K562 (cell line): ENCODE results near the gene BCL7C. TPM values are rescaled to one million over a fixed set of nuclear protein-coding genes. Genes with fewer than 3 reads are reported as not detected.

ENCODE experiments used
- ATAC-seq: fragments of 200-7000 bp; cut with Tn5 transposase; 3 replicates; pipeline ENCODE4 v1.9.1; 2020; ENCODE audit warnings: moderate library complexity
- BruUV-seq: library from RNA; stranded (reverse); fragments of 400-500 nt; replicated peaks from 2 replicates; lab custom pipeline; 2021; lab: Mats Ljungman, UMichigan
- CTCF ChIA-PET: fragments of 300-600 bp; formaldehyde crosslinking; extraction: SDS; loops from one replicate; lab custom pipeline; 2021; ENCODE audit warnings: low intra/inter-chr PET ratio; lab: Yijun Ruan, JAX
- POLR2A ChIA-PET: fragments of 300-600, 350-650 bp; sonication (Branson Sonifier 250); formaldehyde crosslinking; extraction: SDS; loops from one replicate; lab custom pipeline; 2021; ENCODE audit warnings: antibody characterized with exemption, inconsistent platforms; lab: Yijun Ruan, JAX
- DNase-seq, 4 experiments: peaks; one replicate each; pipeline versions ENCODE4 v3.0.0 to v3.0.0-alpha.2; 2011 to 2018; ENCODE audit warnings: low spot score in 3 of 4, mixed read lengths in 3 of 4; ENCODE audit errors: extremely low read depth in 1 of 4
- FAIRE-seq: peaks from 2 replicates; lab custom pipeline; 2011; peaks lifted over from hg19 to GRCh38; lab: Jason Lieb, UNC
- H2AFZ ChIP-seq: 2 replicates; pipeline ENCODE4 v1.6.0; 2011; ENCODE audit warnings: low read depth, low read length, control low read depth, inconsistent platforms
- H3K27ac ChIP-seq: fragments of 200-600 bp; 3 replicates; pipeline ENCODE4 v1.8.0; 2011; ENCODE audit warnings: low read depth, mild to moderate bottlenecking, control low read depth, inconsistent platforms, low read length, moderate library complexity, mixed read lengths; ENCODE audit errors: extremely low read depth
- H3K27me3 ChIP-seq, 2 experiments: fragments of 300-600 bp in 1 of 2; 2 replicates in 1 of 2; 3 replicates in 1 of 2; pipeline versions ENCODE4 v1.6.0 to v1.8.0; 2011; ENCODE audit warnings: inconsistent platforms in 2 of 2, low read length in 2 of 2, mild to moderate bottlenecking in 1 of 2, mixed read lengths in 1 of 2, moderate library complexity in 1 of 2; ENCODE audit not compliant: control insufficient read depth in 2 of 2, insufficient read depth in 2 of 2
- H3K36me3 ChIP-seq: fragments of 300-600 bp; 3 replicates; pipeline ENCODE4 v1.8.0; 2011; ENCODE audit warnings: mild to moderate bottlenecking, low read length, inconsistent platforms; ENCODE audit not compliant: control insufficient read depth, insufficient read depth
- H3K4me1 ChIP-seq, 2 experiments: fragments of 200-600 bp in 1 of 2; replicated peaks in 1 of 2; 2 replicates in 1 of 2; 3 replicates in 1 of 2; pipeline versions ENCODE4 v1.5.1 to v1.8.0; 2011; ENCODE audit warnings: inconsistent platforms in 2 of 2, low read length in 2 of 2, mild to moderate bottlenecking in 1 of 2, mixed read lengths in 1 of 2, moderate library complexity in 1 of 2; ENCODE audit not compliant: control insufficient read depth in 2 of 2, insufficient read depth in 2 of 2
- H3K4me2 ChIP-seq: 2 replicates; pipeline ENCODE4 v1.6.1; 2011; ENCODE audit warnings: low read length, control low read depth, inconsistent platforms, mixed read lengths; ENCODE audit not compliant: insufficient read depth
- H3K4me3 ChIP-seq: fragments of 200-600 bp; sonication (generic), shearing (Covaris generic); 2 replicates; pipeline ENCODE4 v1.5.1; 2016; ENCODE audit warnings: control low read depth, inconsistent platforms
- H3K79me2 ChIP-seq: fragments of 200-600 bp; 3 replicates; pipeline ENCODE4 v1.8.0; 2011; ENCODE audit warnings: low read length, inconsistent platforms; ENCODE audit not compliant: control insufficient read depth, insufficient read depth
- H3K9ac ChIP-seq, 2 experiments: 2 replicates each; pipeline versions ENCODE4 v1.6.0 to v1.6.1; 2011; ENCODE audit warnings: low read depth in 2 of 2, low read length in 2 of 2, control low read depth in 1 of 2, inconsistent platforms in 1 of 2, mild to moderate bottlenecking in 1 of 2, mixed read lengths in 1 of 2; ENCODE audit not compliant: insufficient read depth in 1 of 2
- H3K9me1 ChIP-seq: one replicate; pipeline ENCODE4 v1.6.0; 2011; ENCODE audit warnings: inconsistent platforms, mild to moderate bottlenecking, low read length, moderate library complexity; ENCODE audit not compliant: control insufficient read depth, insufficient read depth
- H3K9me3 ChIP-seq: replicated peaks from 2 replicates; pipeline ENCODE4 v1.5.1; 2011; ENCODE audit warnings: low read depth, low read length, inconsistent platforms; ENCODE audit not compliant: control insufficient read depth, insufficient read depth
- H4K20me1 ChIP-seq: replicated peaks from 2 replicates; pipeline ENCODE4 v1.6.1; 2011; ENCODE audit warnings: low read length, inconsistent platforms, mixed read lengths; ENCODE audit not compliant: control insufficient read depth, insufficient read depth
- BDP1 ChIP-seq: IDR thresholded peaks from 3 replicates; pipeline ENCODE4 v1.6.1; 2011; ENCODE audit not compliant: insufficient read length, insufficient read depth
- EGR1 ChIP-seq: fragments of 450-650 bp; conservative IDR thresholded peaks from 2 replicates; pipeline ENCODE4 v1.6.1; 2017; ENCODE audit warnings: mild to moderate bottlenecking
- HNRNPH1 ChIP-seq: fragments of 200-400 bp; formaldehyde crosslinking; optimal IDR thresholded peaks from 2 replicates; pipeline ENCODE3; 2017; ENCODE audit warnings: low read depth, mild to moderate bottlenecking, low read length, moderate library complexity
- IRF2 ChIP-seq: sonication (generic); formaldehyde crosslinking; IDR thresholded peaks from 2 replicates; pipeline ENCODE4 v1.8.1; 2022; ENCODE audit warnings: mild to moderate bottlenecking, missing genetic modification reagents
- PHB2 ChIP-seq: fragments of 450-650 bp; IDR thresholded peaks from 2 replicates; pipeline ENCODE4 v1.6.1; 2017; ENCODE audit warnings: low read depth
- PRMT5 ChIP-seq: sonication (generic); formaldehyde crosslinking; IDR thresholded peaks from 2 replicates; pipeline ENCODE4 v1.5.0; 2020; ENCODE audit warnings: missing genetic modification reagents
- RCOR1 ChIP-seq, 2 experiments: IDR thresholded peaks; 2 replicates each; pipeline ENCODE4 v1.6.1; 2012; ENCODE audit warnings: low read depth in 2 of 2, low read length in 2 of 2, borderline replicate concordance in 1 of 2, improper control_type of control experiment in 1 of 2
- SRSF1 ChIP-seq: fragments of 200-400 bp; formaldehyde crosslinking; IDR thresholded peaks from 2 replicates; pipeline ENCODE4 v1.6.1; 2017; ENCODE audit warnings: mild to moderate bottlenecking, low read depth, low read length, moderate library complexity
- WGBS: fragments of 100-300 bp; shearing (Covaris generic); methylation state at CpG from one replicate; pipeline ENCODE4 v1.1.6; 2016; ENCODE audit warnings: low coverage, mixed read lengths; ENCODE audit not compliant: insufficient coverage; ENCODE audit errors: missing lambda C conversion rate; 5-methylcytosine and 5-hydroxymethylcytosine counted together
- in situ Hi-C: fragments of 300-500 bp; cut with MboI; formaldehyde crosslinking; loops from 4 replicates; pipeline ENCODE4 v1.15.0; 2018; ENCODE audit warnings: inconsistent platforms, mixed read lengths
- intact Hi-C: fragments of 100-400 bp; cut with micrococcal nuclease; formaldehyde crosslinking; loops from 2 replicates; pipeline ENCODE4 v1.14.2; 2022
- polyA plus RNA-seq, 8 experiments: library from polyadenylated mRNA; depleted of rRNA in 4 of 8; stranded (reverse) in 5 of 8; unstranded in 3 of 8; fragments of >200 nt; fragmentation: Nextera tagmentation in 2 of 8; fragmentation: Illumina TruSeq in 1 of 8; extraction: Ambion mirVana in 2 of 8; extraction: Trizol in 1 of 8; gene quantifications; 2 replicates each; pipeline versions ENCODE4 v1.2.1 to v1.2.3, GENCODE V29; 2011 to 2014; ENCODE audit warnings: inconsistent platforms in 1 of 8, missing spikeins in 1 of 8
- total RNA-seq, 7 experiments: library from RNA; depleted of rRNA in 6 of 7; stranded (reverse); fragments of >200 nt in 6 of 7; fragmentation: Illumina TruSeq in 2 of 7; extraction: Trizol in 2 of 7; gene quantifications; 2 replicates each; pipeline versions ENCODE4 v1.2.1 to v1.2.3, GENCODE V29; 2011 to 2021; ENCODE audit warnings: low replicate concordance in 1 of 7
- TF ChIP-seq, protein P1 (sequence below): fragments of 450-650 bp; IDR thresholded peaks from 2 replicates; pipeline ENCODE4 v1.6.1; 2016; ENCODE audit warnings: low read depth, mild to moderate bottlenecking, moderate library complexity
- TF ChIP-seq, protein P2 (sequence below), 2 experiments: fragments of 450-650 bp in 1 of 2; sonication (generic) in 1 of 2; formaldehyde crosslinking; conservative IDR thresholded peaks; 2 replicates each; pipeline versions ENCODE4 v1.4.0 to v1.8.1; 2020 to 2022; ENCODE audit warnings: mild to moderate bottlenecking in 1 of 2, missing genetic modification reagents in 1 of 2
- TF ChIP-seq, protein P3 (sequence below): fragments of 450-650 bp; formaldehyde crosslinking; IDR thresholded peaks from 2 replicates; pipeline ENCODE4 v1.4.0; 2022; ENCODE audit warnings: mild to moderate bottlenecking, moderate library complexity
- TF ChIP-seq, protein P4 (sequence below): fragments of 450-650 bp; IDR thresholded peaks from 2 replicates; pipeline ENCODE4 v1.6.1; 2017; ENCODE audit warnings: antibody characterized with exemption
- TF ChIP-seq, protein P5 (sequence below): fragments of 150-350 bp; IDR thresholded peaks from 2 replicates; pipeline ENCODE4 v1.6.1; 2014; ENCODE audit warnings: low read depth, mild to moderate bottlenecking, low read length, borderline replicate concordance

The BCL7C gene
- total and polyA plus RNA-seq, 9 of the 15 experiments (the other 6 are each of a cell fraction or from before 2014, with no cell fraction given) = 1.7 to 85.8 (median 19.6) TPM

DNA sequence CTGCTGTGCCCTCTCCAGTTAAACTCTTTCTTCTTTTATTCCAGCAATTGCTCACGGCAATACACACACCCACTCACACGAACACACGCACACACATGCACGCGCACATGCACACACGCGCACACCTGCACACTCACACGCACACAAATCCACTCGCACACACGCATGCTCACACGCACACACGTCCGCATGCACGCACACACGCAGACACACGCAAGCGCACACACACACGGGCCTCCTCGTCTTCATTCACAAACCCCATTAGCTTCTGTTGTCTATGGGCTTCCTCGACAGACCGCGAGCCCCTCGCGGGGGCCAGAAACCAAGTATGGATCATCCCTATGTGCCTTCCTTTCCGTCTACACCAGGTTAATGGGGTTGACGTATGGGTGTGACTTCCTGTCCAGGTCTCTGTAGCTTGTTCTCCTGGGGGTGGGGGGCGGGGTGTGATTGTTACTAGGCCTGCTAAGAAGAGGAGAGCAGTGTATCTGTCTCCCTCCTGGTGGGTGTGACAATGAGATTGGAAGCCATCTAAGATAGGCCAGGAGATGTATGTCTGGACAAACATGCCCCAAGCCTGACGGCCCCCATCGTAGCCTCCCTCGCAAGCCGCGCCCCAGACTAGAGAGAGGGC, 1.9 kb upstream of the BCL7C start:
- ATAC-seq = no peak; the same call in 2 of the 3 replicates
- H2AFZ ChIP-seq = peak overlapping the region; percentile 84
- DNase-seq = peak; percentile 44 to 87 (median 62)
- TF ChIP-seq, protein P1, sequence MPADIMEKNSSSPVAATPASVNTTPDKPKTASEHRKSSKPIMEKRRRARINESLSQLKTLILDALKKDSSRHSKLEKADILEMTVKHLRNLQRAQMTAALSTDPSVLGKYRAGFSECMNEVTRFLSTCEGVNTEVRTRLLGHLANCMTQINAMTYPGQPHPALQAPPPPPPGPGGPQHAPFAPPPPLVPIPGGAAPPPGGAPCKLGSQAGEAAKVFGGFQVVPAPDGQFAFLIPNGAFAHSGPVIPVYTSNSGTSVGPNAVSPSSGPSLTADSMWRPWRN = no peak
- TF ChIP-seq, protein P2, sequence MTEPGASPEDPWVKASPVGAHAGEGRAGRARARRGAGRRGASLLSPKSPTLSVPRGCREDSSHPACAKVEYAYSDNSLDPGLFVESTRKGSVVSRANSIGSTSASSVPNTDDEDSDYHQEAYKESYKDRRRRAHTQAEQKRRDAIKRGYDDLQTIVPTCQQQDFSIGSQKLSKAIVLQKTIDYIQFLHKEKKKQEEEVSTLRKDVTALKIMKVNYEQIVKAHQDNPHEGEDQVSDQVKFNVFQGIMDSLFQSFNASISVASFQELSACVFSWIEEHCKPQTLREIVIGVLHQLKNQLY (CRISPR knock-in tag; conservative IDR thresholded peaks at IDR 0.05) = no peak
- TF ChIP-seq PHB2 (no peak; the same call in 1 of the 2 replicates), RCOR1 (IDR thresholded peaks at IDR 0.05; ENCODE audit: borderline replicate concordance in 1 of 2, low read depth in 2 of 2, low read length in 2 of 2) (0 out of 4 replicates have a peak, but pooled peaks of 1 of the 2 experiments have one; percentile 8), HNRNPH1 (no peak), PRMT5 (no peak), IRF2 (CRISPR knock-in tag) (no peak), SRSF1 (no peak), BDP1 (no peak), EGR1 (peak; percentile 4; the same call in 1 of the 2 replicates)
- TF ChIP-seq, protein P3, sequence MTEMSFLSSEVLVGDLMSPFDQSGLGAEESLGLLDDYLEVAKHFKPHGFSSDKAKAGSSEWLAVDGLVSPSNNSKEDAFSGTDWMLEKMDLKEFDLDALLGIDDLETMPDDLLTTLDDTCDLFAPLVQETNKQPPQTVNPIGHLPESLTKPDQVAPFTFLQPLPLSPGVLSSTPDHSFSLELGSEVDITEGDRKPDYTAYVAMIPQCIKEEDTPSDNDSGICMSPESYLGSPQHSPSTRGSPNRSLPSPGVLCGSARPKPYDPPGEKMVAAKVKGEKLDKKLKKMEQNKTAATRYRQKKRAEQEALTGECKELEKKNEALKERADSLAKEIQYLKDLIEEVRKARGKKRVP (CRISPR knock-in tag) = peak; percentile 15; the same call in 1 of the 2 replicates
- TF ChIP-seq, protein P4, sequence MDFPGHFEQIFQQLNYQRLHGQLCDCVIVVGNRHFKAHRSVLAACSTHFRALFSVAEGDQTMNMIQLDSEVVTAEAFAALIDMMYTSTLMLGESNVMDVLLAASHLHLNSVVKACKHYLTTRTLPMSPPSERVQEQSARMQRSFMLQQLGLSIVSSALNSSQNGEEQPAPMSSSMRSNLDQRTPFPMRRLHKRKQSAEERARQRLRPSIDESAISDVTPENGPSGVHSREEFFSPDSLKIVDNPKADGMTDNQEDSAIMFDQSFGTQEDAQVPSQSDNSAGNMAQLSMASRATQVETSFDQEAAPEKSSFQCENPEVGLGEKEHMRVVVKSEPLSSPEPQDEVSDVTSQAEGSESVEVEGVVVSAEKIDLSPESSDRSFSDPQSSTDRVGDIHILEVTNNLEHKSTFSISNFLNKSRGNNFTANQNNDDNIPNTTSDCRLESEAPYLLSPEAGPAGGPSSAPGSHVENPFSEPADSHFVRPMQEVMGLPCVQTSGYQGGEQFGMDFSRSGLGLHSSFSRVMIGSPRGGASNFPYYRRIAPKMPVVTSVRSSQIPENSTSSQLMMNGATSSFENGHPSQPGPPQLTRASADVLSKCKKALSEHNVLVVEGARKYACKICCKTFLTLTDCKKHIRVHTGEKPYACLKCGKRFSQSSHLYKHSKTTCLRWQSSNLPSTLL = 0 out of 2 replicates have a peak, but pooled peaks have one; percentile 30
- TF ChIP-seq, protein P5, sequence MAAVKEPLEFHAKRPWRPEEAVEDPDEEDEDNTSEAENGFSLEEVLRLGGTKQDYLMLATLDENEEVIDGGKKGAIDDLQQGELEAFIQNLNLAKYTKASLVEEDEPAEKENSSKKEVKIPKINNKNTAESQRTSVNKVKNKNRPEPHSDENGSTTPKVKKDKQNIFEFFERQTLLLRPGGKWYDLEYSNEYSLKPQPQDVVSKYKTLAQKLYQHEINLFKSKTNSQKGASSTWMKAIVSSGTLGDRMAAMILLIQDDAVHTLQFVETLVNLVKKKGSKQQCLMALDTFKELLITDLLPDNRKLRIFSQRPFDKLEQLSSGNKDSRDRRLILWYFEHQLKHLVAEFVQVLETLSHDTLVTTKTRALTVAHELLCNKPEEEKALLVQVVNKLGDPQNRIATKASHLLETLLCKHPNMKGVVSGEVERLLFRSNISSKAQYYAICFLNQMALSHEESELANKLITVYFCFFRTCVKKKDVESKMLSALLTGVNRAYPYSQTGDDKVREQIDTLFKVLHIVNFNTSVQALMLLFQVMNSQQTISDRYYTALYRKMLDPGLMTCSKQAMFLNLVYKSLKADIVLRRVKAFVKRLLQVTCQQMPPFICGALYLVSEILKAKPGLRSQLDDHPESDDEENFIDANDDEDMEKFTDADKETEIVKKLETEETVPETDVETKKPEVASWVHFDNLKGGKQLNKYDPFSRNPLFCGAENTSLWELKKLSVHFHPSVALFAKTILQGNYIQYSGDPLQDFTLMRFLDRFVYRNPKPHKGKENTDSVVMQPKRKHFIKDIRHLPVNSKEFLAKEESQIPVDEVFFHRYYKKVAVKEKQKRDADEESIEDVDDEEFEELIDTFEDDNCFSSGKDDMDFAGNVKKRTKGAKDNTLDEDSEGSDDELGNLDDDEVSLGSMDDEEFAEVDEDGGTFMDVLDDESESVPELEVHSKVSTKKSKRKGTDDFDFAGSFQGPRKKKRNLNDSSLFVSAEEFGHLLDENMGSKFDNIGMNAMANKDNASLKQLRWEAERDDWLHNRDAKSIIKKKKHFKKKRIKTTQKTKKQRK = no peak

More for the DNA sequence above, 1.9 kb upstream of the BCL7C start:
- no peaks in the 10 kb centered on the region for H3K9me1 ChIP-seq
- H3K4me3 ChIP-seq = peak overlapping the region; percentile 60
- peak overlapping the region; percentile 90 for H3K27ac ChIP-seq
- WGBS = 32% methylated on average over 31 of the region's 32 CpGs
- BruUV-seq = no TSS peak
- peaks cover 22% of the 10 kb centered on the region for H3K79me2 ChIP-seq
- CTCF ChIA-PET = no interaction called here
- peaks cover 17% of the 10 kb centered on the region; the same call in 2 of the 3 replicates for H3K36me3 ChIP-seq
- no peaks in the 10 kb centered on the region for H4K20me1 ChIP-seq
- in situ Hi-C loops (no loop called here), intact Hi-C loops (loop anchor here (2.0 kb wide), 2 partner anchors 21 to 51 kb away; no protein-coding TSS in a partner anchor)
- H3K9me3 ChIP-seq = no peaks in the 10 kb centered on the region
- peak overlapping the region; percentile 86 for H3K4me2 ChIP-seq
- H3K4me1 ChIP-seq = peaks cover 35 to 47% of the 10 kb centered on the region in 2 experiments
- H3K27me3 ChIP-seq = no peaks in the 10 kb centered on the region
- peak; percentile 93 for FAIRE-seq
- POLR2A ChIA-PET = interaction anchor here (0.6 to 1.5 kb wide), 8 partner anchors 17 to 513 kb away, joined by 3 to 6 read pairs (median 3); partner anchors contain the start of genes PHKG2 and SEPTIN1
- peak overlapping the region; percentile 90 to 91 for H3K9ac ChIP-seq
